Neural progenitor cell (in vitro differentiated cells): ENCODE results near the gene DCHS1.

Experiments
- EZH2 ChIP-seq: fragments of 200-600 bp; sonication (generic); IDR thresholded peaks from 2 replicates; pipeline ENCODE4 v1.6.1; 2017; ENCODE audit warnings: antibody characterized with exemption, mild to moderate bottlenecking, moderate library complexity
- EZH2phosphoT487 ChIP-seq: fragments of 200-600 bp; sonication (generic); IDR thresholded peaks from 2 replicates; pipeline ENCODE4 v1.6.1; 2017; ENCODE audit warnings: antibody characterized with exemption
- TF ChIP-seq, protein P1 (sequence below): fragments of 200-600 bp; sonication (generic); IDR thresholded peaks from 2 replicates; pipeline ENCODE4 v1.5.1; 2017; ENCODE audit warnings: antibody characterized with exemption, mild to moderate bottlenecking

DNA sequence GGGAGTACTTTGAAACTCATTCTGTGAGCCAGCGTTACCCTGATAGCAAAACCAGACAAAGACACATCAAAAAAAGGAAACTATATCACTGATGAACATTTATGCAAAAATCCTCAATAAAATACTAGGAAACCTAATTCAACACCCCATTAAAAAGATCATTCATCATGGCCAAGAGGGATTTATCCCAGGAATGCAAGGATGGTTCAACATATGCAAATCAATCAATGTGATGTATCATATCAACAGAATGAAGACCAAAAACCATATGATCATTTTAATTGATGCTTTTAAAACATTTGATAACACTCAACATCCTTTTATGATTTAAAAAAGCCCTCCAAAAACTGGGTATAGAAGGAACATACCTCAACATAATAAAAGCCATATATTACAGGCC lies 72.0 kb downstream of the DCHS1 start:
- TF ChIP-seq, protein P1, sequence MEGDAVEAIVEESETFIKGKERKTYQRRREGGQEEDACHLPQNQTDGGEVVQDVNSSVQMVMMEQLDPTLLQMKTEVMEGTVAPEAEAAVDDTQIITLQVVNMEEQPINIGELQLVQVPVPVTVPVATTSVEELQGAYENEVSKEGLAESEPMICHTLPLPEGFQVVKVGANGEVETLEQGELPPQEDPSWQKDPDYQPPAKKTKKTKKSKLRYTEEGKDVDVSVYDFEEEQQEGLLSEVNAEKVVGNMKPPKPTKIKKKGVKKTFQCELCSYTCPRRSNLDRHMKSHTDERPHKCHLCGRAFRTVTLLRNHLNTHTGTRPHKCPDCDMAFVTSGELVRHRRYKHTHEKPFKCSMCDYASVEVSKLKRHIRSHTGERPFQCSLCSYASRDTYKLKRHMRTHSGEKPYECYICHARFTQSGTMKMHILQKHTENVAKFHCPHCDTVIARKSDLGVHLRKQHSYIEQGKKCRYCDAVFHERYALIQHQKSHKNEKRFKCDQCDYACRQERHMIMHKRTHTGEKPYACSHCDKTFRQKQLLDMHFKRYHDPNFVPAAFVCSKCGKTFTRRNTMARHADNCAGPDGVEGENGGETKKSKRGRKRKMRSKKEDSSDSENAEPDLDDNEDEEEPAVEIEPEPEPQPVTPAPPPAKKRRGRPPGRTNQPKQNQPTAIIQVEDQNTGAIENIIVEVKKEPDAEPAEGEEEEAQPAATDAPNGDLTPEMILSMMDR: no peak
- TF ChIP-seq EZH2: no peak
- TF ChIP-seq EZH2phosphoT487: no peak
